ENCODE measurements around the gene SLC6A9. TPM values are rescaled to one million over a fixed set of nuclear protein-coding genes. Genes with fewer than 3 reads are reported as not detected.

Gene SLC6A9
- total and polyA plus RNA-seq, 2 experiments from 2014 or later: 14.4 to 20.0 TPM

DNA sequence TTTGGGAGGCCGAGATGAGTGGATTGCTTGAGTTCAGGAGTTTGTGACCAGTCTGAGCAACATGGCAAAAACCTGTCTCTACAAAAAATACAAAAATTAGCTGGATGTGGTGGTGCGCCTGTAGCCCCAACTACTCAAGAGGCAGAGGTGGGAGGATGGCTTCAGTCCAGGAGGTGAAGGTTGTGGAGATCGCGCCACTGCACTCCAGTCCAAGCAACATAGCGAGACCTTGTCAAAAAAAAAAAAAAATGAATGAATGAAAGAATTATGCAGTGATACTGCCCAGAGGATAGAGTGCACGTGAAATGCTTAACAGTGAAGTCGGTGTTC is 61.9 kb downstream of the SLC6A9 start:
- peaks cover 3% of the 10 kb centered on the region; the same call in 1 of the 2 replicates for H4K20me1 ChIP-seq (replicated peaks; ENCODE audit: insufficient read depth)
- no peak for TF ChIP-seq EZH2phosphoT487 (IDR thresholded peaks at IDR 0.05; ENCODE audit: unreplicated experiment)
- TF ChIP-seq, protein P1, sequence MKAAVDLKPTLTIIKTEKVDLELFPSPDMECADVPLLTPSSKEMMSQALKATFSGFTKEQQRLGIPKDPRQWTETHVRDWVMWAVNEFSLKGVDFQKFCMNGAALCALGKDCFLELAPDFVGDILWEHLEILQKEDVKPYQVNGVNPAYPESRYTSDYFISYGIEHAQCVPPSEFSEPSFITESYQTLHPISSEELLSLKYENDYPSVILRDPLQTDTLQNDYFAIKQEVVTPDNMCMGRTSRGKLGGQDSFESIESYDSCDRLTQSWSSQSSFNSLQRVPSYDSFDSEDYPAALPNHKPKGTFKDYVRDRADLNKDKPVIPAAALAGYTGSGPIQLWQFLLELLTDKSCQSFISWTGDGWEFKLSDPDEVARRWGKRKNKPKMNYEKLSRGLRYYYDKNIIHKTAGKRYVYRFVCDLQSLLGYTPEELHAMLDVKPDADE (IDR thresholded peaks at IDR 0.05): no peak
- no peak for TF ChIP-seq CREB1 (CRISPR knock-in tag; IDR thresholded peaks at IDR 0.05; ENCODE audit: low read depth)
- no peak for TF ChIP-seq EZH2 (IDR thresholded peaks at IDR 0.05; ENCODE audit: low read depth, unreplicated experiment)
- no peak for TF ChIP-seq ZNF331 (CRISPR knock-in tag; IDR thresholded peaks at IDR 0.05; ENCODE audit: low read depth)
- TF ChIP-seq JUNB (IDR thresholded peaks at IDR 0.05; ENCODE audit: unreplicated experiment): no peak
- TF ChIP-seq STAT1 (IDR thresholded peaks at IDR 0.05; ENCODE audit: unreplicated experiment): no peak
- no peak for TF ChIP-seq POLR2AphosphoS5 (IDR thresholded peaks at IDR 0.05; ENCODE audit: low read depth)
- TF ChIP-seq, protein P2, sequence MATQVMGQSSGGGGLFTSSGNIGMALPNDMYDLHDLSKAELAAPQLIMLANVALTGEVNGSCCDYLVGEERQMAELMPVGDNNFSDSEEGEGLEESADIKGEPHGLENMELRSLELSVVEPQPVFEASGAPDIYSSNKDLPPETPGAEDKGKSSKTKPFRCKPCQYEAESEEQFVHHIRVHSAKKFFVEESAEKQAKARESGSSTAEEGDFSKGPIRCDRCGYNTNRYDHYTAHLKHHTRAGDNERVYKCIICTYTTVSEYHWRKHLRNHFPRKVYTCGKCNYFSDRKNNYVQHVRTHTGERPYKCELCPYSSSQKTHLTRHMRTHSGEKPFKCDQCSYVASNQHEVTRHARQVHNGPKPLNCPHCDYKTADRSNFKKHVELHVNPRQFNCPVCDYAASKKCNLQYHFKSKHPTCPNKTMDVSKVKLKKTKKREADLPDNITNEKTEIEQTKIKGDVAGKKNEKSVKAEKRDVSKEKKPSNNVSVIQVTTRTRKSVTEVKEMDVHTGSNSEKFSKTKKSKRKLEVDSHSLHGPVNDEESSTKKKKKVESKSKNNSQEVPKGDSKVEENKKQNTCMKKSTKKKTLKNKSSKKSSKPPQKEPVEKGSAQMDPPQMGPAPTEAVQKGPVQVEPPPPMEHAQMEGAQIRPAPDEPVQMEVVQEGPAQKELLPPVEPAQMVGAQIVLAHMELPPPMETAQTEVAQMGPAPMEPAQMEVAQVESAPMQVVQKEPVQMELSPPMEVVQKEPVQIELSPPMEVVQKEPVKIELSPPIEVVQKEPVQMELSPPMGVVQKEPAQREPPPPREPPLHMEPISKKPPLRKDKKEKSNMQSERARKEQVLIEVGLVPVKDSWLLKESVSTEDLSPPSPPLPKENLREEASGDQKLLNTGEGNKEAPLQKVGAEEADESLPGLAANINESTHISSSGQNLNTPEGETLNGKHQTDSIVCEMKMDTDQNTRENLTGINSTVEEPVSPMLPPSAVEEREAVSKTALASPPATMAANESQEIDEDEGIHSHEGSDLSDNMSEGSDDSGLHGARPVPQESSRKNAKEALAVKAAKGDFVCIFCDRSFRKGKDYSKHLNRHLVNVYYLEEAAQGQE (IDR thresholded peaks at IDR 0.05; ENCODE audit: unreplicated experiment): no peak
- TF ChIP-seq, protein P3, sequence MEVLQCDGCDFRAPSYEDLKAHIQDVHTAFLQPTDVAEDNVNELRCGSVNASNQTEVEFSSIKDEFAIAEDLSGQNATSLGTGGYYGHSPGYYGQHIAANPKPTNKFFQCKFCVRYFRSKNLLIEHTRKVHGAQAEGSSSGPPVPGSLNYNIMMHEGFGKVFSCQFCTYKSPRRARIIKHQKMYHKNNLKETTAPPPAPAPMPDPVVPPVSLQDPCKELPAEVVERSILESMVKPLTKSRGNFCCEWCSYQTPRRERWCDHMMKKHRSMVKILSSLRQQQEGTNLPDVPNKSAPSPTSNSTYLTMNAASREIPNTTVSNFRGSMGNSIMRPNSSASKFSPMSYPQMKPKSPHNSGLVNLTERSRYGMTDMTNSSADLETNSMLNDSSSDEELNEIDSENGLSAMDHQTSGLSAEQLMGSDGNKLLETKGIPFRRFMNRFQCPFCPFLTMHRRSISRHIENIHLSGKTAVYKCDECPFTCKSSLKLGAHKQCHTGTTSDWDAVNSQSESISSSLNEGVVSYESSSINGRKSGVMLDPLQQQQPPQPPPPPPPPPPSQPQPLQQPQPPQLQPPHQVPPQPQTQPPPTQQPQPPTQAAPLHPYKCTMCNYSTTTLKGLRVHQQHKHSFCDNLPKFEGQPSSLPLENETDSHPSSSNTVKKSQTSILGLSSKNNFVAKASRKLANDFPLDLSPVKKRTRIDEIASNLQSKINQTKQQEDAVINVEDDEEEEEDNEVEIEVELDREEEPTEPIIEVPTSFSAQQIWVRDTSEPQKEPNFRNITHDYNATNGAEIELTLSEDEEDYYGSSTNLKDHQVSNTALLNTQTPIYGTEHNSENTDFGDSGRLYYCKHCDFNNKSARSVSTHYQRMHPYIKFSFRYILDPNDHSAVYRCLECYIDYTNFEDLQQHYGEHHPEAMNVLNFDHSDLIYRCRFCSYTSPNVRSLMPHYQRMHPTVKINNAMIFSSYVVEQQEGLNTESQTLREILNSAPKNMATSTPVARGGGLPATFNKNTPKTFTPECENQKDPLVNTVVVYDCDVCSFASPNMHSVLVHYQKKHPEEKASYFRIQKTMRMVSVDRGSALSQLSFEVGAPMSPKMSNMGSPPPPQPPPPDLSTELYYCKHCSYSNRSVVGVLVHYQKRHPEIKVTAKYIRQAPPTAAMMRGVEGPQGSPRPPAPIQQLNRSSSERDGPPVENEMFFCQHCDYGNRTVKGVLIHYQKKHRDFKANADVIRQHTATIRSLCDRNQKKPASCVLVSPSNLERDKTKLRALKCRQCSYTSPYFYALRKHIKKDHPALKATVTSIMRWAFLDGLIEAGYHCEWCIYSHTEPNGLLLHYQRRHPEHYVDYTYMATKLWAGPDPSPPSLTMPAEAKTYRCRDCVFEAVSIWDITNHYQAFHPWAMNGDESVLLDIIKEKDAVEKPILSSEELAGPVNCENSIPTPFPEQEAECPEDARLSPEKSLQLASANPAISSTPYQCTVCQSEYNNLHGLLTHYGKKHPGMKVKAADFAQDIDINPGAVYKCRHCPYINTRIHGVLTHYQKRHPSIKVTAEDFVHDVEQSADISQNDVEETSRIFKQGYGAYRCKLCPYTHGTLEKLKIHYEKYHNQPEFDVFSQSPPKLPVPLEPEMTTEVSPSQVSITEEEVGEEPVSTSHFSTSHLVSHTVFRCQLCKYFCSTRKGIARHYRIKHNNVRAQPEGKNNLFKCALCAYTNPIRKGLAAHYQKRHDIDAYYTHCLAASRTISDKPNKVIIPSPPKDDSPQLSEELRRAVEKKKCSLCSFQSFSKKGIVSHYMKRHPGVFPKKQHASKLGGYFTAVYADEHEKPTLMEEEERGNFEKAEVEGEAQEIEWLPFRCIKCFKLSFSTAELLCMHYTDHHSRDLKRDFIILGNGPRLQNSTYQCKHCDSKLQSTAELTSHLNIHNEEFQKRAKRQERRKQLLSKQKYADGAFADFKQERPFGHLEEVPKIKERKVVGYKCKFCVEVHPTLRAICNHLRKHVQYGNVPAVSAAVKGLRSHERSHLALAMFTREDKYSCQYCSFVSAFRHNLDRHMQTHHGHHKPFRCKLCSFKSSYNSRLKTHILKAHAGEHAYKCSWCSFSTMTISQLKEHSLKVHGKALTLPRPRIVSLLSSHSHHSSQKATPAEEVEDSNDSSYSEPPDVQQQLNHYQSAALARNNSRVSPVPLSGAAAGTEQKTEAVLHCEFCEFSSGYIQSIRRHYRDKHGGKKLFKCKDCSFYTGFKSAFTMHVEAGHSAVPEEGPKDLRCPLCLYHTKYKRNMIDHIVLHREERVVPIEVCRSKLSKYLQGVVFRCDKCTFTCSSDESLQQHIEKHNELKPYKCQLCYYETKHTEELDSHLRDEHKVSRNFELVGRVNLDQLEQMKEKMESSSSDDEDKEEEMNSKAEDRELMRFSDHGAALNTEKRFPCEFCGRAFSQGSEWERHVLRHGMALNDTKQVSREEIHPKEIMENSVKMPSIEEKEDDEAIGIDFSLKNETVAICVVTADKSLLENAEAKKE (CRISPR knock-in tag; IDR thresholded peaks at IDR 0.05): no peak
- TF ChIP-seq, protein P4, sequence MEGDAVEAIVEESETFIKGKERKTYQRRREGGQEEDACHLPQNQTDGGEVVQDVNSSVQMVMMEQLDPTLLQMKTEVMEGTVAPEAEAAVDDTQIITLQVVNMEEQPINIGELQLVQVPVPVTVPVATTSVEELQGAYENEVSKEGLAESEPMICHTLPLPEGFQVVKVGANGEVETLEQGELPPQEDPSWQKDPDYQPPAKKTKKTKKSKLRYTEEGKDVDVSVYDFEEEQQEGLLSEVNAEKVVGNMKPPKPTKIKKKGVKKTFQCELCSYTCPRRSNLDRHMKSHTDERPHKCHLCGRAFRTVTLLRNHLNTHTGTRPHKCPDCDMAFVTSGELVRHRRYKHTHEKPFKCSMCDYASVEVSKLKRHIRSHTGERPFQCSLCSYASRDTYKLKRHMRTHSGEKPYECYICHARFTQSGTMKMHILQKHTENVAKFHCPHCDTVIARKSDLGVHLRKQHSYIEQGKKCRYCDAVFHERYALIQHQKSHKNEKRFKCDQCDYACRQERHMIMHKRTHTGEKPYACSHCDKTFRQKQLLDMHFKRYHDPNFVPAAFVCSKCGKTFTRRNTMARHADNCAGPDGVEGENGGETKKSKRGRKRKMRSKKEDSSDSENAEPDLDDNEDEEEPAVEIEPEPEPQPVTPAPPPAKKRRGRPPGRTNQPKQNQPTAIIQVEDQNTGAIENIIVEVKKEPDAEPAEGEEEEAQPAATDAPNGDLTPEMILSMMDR (conservative IDR thresholded peaks at IDR 0.05; ENCODE audit: low read depth in 2 of 2): no peak
- TF ChIP-seq NANOG (IDR thresholded peaks at IDR 0.05; ENCODE audit: borderline replicate concordance): no peak
- no peak for TF ChIP-seq ZNF114 (CRISPR knock-in tag; IDR thresholded peaks at IDR 0.05)
- no peak for DNase-seq (ENCODE audit: low spot score)
- peaks cover 7% of the 10 kb centered on the region for H3K27me3 Mint-ChIP-seq (ENCODE audit: insufficient read depth, low read depth, poor library complexity)
- H3K27ac ChIP-seq (ENCODE audit: low read depth): no peak overlapping the region
- H3K4me3 Mint-ChIP-seq: peak overlapping the region; percentile 99
- H3K9me2 ChIP-seq (ENCODE audit: insufficient read depth): no peaks in the 10 kb centered on the region
- H3K36me3 ChIP-seq (ENCODE audit: insufficient read depth): no peaks in the 10 kb centered on the region
- no peak overlapping the region for H3K27ac Mint-ChIP-seq
- H3K4me1 Mint-ChIP-seq: peaks cover 18% of the 10 kb centered on the region
- peak; percentile 2 for ATAC-seq
- peak overlapping the region; percentile 60 for H3K4me3 ChIP-seq
- peaks cover 39% of the 10 kb centered on the region for H3K36me3 Mint-ChIP-seq (ENCODE audit: low read depth)
- H3K4me1 ChIP-seq (ENCODE audit: insufficient read depth): peaks cover 18% of the 10 kb centered on the region
- no peaks in the 10 kb centered on the region for H3K9me3 Mint-ChIP-seq
- H2AFZ ChIP-seq: peak overlapping the region; percentile 75; the same call in 1 of the 2 replicates
- no peaks in the 10 kb centered on the region; the same call in 1 of the 2 replicates for H3F3A ChIP-seq (replicated peaks; ENCODE audit: low read depth)
- no peaks in the 10 kb centered on the region for H3K27me3 ChIP-seq (ENCODE audit: insufficient read depth)
- H3K4me2 ChIP-seq: peak overlapping the region; percentile 82
- peaks cover 9% of the 10 kb centered on the region for H3K79me2 ChIP-seq (replicated peaks; ENCODE audit: insufficient read depth)

Measured in GM23338 (cell line).